Pancreas (tissue), 10 donors: ENCODE data around the gene ZBTB39. TPM values are rescaled to one million over a fixed set of nuclear protein-coding genes. Genes with fewer than 3 reads are reported as not detected.

Experiments
- ATAC-seq, 4 donors: fragments of 200-7000 bp; cut with Tn5 transposase; one replicate each; pipeline versions ENCODE4 v1.8.0 to v1.9.1; 2020; ENCODE audit warnings: mild to moderate bottlenecking in 4 of 4, moderate library complexity in 4 of 4
- DNase-seq, 6 donors: peaks; one replicate each; pipeline ENCODE4 v3.0.0-alpha.2; 2020
- FAIRE-seq: peaks from 2 replicates; lab custom pipeline; 2012; peaks lifted over from hg19 to GRCh38; lab: Jason Lieb, UNC
- H3K27ac ChIP-seq, 4 donors: fragments of 200-600 bp; sonication (generic); 1 replicate in 3 of 4; 2 replicates in 1 of 4; pipeline versions ENCODE4 v1.5.0 to v1.8.0; 2020
- H3K27me3 ChIP-seq, 4 donors: fragments of 200-600 bp; one replicate each; pipeline ENCODE4 v1.8.0; 2021
- H3K36me3 ChIP-seq, 3 donors: fragments of 200-600 bp; sonication (generic) in 1 of 3; one replicate each; pipeline versions ENCODE4 v1.5.0 to v1.8.0; 2020 to 2021
- H3K4me1 ChIP-seq, 3 donors: fragments of 200-600 bp; one replicate each; pipeline ENCODE4 v1.8.0; 2021
- H3K4me3 ChIP-seq, 4 donors: fragments of 200-600 bp; sonication (generic) in 2 of 4; one replicate each; pipeline versions ENCODE4 v1.5.0 to v1.8.0; 2020 to 2021
- H3K9me3 ChIP-seq, 4 donors: fragments of 200-600 bp; one replicate each; pipeline ENCODE4 v1.8.0; 2021
- WGBS, 2 donors: extraction: QIAGEN DNeasy Blood & Tissue Kit; methylation state at CpG; one replicate each; pipeline ENCODE4 v1.1.7; 2013; 5-methylcytosine and 5-hydroxymethylcytosine counted together
- intact Hi-C, 3 donors: fragments of 100-400 bp; cut with DNase I; formaldehyde crosslinking; loops; one replicate each; pipeline versions ENCODE4 v1.11.1 to v1.14.2; 2022
- polyA plus RNA-seq, 2 donors: library from polyadenylated mRNA; stranded (reverse); fragments of 200-250 nt; gene quantifications; one replicate each; pipeline ENCODE4 v1.2.3, GENCODE V29; 2013
- total RNA-seq, 6 donors: library from RNA; stranded (reverse); fragmentation: NEBNext Ultra II Directional in 4 of 6; extraction: Animal tissue kit (Norgen Biotek cat#: 25700) in 4 of 6; gene quantifications; one replicate each; pipeline versions ENCODE4 v1.2.1 to v1.2.4, GENCODE V29; 2021 to 2023
- TF ChIP-seq, protein P1 (sequence below), 4 donors: fragments of 200-600 bp; sonication (generic) in 3 of 4; IDR thresholded peaks; one replicate each; pipeline versions ENCODE4 v1.5.0 to v1.8.0; 2021; ENCODE audit warnings: antibody characterized with exemption in 4 of 4
- donor health status: healthy with polysubstance abuse.
- donor health status: DM: no; HTN: no; CAD: no; lungs with moderate emphysema.
- donor health status: DM: no; HTN: no; CAD: no.
- donor health status: control.
- donor health status: control.
- donor health status: Bipolar disorder and iron deficiency.
- donor health status: DM: yes; HTN: yes; CAD: no.
- donor health status: DM: no; HTN: no; CAD: no.
- donor health status: DM: no; HTN: no; CAD: no.
- donor health status: DM: yes; HTN: yes; CAD: no.

The ZBTB39 gene
- total and polyA plus RNA-seq, 8 donors, result 1.5 to 4.3 (median 2.8) TPM

DNA sequence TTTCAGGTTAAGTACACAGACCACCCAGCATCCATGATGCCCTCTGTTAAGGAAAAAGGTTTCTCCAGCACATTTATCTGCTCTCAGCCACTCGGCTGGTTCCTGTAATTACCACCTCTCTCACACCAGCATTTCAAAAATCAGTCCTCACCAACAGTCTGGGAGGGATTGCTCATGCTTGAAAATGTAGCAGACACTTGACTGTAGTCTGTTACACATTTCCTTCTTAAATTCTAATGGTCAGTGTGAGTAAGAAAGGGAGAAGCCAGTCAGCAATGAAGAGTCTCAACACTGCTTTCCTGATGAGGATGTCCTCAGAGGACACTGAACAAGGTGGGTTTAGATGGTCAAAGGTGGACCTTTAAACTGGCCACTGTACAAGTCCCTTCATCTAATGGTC is 6.0 kb downstream of the ZBTB39 start:
- TF ChIP-seq, protein P1, sequence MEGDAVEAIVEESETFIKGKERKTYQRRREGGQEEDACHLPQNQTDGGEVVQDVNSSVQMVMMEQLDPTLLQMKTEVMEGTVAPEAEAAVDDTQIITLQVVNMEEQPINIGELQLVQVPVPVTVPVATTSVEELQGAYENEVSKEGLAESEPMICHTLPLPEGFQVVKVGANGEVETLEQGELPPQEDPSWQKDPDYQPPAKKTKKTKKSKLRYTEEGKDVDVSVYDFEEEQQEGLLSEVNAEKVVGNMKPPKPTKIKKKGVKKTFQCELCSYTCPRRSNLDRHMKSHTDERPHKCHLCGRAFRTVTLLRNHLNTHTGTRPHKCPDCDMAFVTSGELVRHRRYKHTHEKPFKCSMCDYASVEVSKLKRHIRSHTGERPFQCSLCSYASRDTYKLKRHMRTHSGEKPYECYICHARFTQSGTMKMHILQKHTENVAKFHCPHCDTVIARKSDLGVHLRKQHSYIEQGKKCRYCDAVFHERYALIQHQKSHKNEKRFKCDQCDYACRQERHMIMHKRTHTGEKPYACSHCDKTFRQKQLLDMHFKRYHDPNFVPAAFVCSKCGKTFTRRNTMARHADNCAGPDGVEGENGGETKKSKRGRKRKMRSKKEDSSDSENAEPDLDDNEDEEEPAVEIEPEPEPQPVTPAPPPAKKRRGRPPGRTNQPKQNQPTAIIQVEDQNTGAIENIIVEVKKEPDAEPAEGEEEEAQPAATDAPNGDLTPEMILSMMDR (IDR thresholded peaks at IDR 0.05), result no peak
- peaks cover 0 to 5% (median 5%) of the 10 kb centered on the region in 3 donors for H3K4me1 ChIP-seq
- no peaks in the 10 kb centered on the region for H3K9me3 ChIP-seq
- FAIRE-seq (no peak), DNase-seq (no peak), ATAC-seq (no peak)
- no peaks in the 10 kb centered on the region for H3K27me3 ChIP-seq
- 35 to 58% methylated on average over 1 of the region's 1 CpG for WGBS, 2 donors
- H3K27ac ChIP-seq, result no peak overlapping the region
- peaks cover 0 to 24% (median 11%) of the 10 kb centered on the region in 3 donors for H3K36me3 ChIP-seq
- intact Hi-C loops, result no loop called here
- no peak overlapping the region for H3K4me3 ChIP-seq

DNA sequence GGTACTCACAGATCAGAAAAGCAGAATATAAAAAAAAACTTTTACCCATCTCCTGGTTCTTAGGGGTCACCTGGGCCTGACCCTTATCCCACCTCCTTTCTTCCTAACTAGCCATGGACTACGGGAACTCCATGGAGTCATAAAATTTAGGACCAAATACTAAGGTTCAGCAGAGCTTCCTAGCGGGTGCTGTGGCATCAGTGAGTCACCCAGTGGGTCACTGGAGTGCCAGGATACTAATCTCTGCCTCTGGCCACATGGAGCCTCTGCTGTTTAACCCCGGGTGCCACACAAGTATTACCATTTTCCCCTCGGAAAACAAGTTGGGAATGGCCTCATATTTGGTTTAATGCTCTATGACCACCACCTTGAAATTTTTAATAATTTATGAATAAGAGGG is 6.9 kb downstream of the ZBTB39 start:
- ATAC-seq, result no peak
- Histone ChIP-seq H3K27me3 (no peaks in the 10 kb centered on the region), H3K4me1 (peaks cover 0 to 5% (median 5%) of the 10 kb centered on the region in 3 donors), H3K4me3 (no peak overlapping the region), H3K9me3 (no peaks in the 10 kb centered on the region), H3K27ac (no peak overlapping the region), H3K36me3 (peaks cover 0 to 24% (median 11%) of the 10 kb centered on the region in 3 donors)
- WGBS, 2 donors, result 90 to 93% methylated on average over 4 of the region's 4 CpGs
- intact Hi-C loops, result no loop called here
- TF ChIP-seq, protein P1 (IDR thresholded peaks at IDR 0.05), result no peak
- no peak for FAIRE-seq
- no peak for DNase-seq

DNA sequence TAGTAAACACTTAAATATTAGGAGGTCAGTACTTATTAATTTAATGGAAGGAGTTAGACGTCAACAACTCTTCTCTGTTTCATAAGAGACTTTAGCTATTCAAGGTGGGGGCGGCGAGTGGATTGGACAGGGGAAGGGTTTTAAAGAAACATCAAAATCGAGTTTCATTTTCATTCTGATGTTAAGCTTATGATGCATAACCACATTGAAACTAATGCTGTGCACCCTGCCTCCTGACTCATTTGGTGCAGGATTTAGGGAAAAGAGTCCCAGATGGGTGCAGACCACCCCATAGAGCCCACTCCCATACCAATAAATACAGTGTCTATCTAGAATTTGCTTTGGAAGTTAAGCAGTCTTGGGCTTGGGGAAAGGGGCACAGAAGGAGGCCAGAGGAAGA is 7.4 kb downstream of the ZBTB39 start:
- no peaks in the 10 kb centered on the region for H3K9me3 ChIP-seq
- FAIRE-seq, result no peak
- TF ChIP-seq, protein P1 (IDR thresholded peaks at IDR 0.05), result no peak

DNA sequence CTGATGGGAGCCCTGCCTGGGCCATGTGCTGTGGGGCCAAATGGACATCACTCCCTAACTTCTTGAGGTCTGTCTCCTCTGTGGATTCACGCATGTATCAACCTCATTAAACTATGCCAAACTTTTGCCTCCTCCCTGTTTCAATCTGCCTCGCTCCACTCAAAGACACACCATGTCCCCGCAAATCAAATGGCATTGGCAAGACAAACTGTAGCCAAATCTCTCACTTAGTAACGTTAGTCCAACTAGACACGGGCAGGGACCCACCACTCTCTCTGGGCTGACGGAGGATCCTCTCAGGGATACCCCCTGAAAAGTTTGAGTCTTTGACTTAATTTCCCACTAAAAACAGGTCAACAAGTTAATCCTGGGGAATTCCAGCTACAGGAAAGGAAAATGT is 8.0 kb downstream of the ZBTB39 start:
- Histone ChIP-seq H3K36me3 (peaks cover 0 to 13% (median 10%) of the 10 kb centered on the region in 3 donors), H3K4me1 (peaks cover 0 to 5% (median 5%) of the 10 kb centered on the region in 3 donors), H3K9me3 (no peaks in the 10 kb centered on the region), H3K4me3 (no peak overlapping the region), H3K27me3 (no peaks in the 10 kb centered on the region), H3K27ac (no peak overlapping the region)
- no peak for DNase-seq
- no peak for ATAC-seq
- WGBS, 2 donors, result 91 to 93% methylated on average over 6 of the region's 6 CpGs
- TF ChIP-seq, protein P1 (IDR thresholded peaks at IDR 0.05), result no peak
- intact Hi-C loops, result no loop called here
- FAIRE-seq, result no peak

More for the DNA sequence above, 7.4 kb downstream of the ZBTB39 start:
- Histone ChIP-seq H3K4me1 (peaks cover 0 to 5% (median 5%) of the 10 kb centered on the region in 3 donors), H3K27ac (no peak overlapping the region), H3K27me3 (no peaks in the 10 kb centered on the region), H3K4me3 (no peak overlapping the region), H3K36me3 (peaks cover 0 to 20% (median 11%) of the 10 kb centered on the region in 3 donors)
- WGBS, 2 donors, result 73 to 82% methylated on average over 4 of the region's 4 CpGs
- intact Hi-C loops, result no loop called here
- ATAC-seq, result no peak
- DNase-seq, result no peak

DNA sequence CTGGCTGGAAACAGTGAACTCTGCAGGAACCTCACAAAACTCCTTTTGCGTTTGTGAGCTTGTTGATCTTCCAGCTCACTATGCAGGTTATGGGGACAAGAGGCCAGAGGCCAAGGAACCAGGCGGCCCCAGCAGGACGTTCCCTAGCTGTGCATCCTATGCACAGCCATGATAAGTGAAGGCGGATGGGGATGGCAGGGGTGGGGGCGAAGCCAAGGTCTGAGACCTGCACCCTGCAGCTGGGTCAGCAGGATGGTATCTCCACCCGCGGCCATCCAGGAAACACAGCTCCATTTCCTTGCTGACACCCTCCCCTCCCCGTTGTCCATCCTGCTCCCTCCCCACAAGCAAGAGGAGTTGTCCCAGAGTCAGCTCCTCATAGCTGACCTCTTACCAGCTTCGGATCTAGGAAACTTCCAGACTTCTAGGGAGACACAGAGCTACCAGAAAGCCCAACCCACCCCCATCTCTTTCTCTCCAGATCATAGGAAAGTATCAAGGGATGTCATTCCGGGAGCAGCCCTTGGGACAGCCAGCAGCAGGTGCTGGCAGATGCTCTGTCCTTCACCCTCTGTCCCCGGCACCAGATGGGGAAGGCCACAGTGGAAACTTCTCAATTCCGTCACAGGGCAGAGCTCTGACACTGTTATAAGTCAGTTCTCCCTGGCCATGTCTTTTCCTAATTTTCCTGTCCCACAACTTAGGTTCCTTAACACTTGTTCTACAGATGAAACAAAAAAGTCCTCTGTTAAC is 9.4 kb downstream of the ZBTB39 start:
- ATAC-seq (no peak), FAIRE-seq (no peak)
- intact Hi-C loops, result no loop called here

More for the DNA sequence above, 9.4 kb downstream of the ZBTB39 start:
- TF ChIP-seq, protein P1 (IDR thresholded peaks at IDR 0.05), result no peak
- Histone ChIP-seq H3K27me3 (no peaks in the 10 kb centered on the region), H3K4me1 (peaks cover 0 to 5% (median 4%) of the 10 kb centered on the region in 3 donors), H3K27ac (no peak overlapping the region), H3K9me3 (no peaks in the 10 kb centered on the region), H3K36me3 (peaks cover 0 to under 1% (median 0%) of the 10 kb centered on the region in 3 donors), H3K4me3 (no peak overlapping the region)
- no peak for DNase-seq
- WGBS, 2 donors, result 71 to 76% methylated on average over 12 of the region's 12 CpGs
